ENCODE data around the gene DLD. TPM values are rescaled to one million over a fixed set of nuclear protein-coding genes. Genes with fewer than 3 reads are reported as not detected.

Gene DLD
- total and polyA plus RNA-seq, 2 of the 13 experiments (the other 11 are each of a cell fraction or from before 2014, with no cell fraction given), result 56.8 to 95.2 TPM

- no peak overlapping the region for H3K4me2 ChIP-seq (ENCODE audit: low read depth, low read length)
- in situ Hi-C loops (cut with HindIII; ENCODE audit: extremely low pct_ligation_motif_present, low pct_unique_long_range_greater_than_20kb), result no loop called here
- TF ChIP-seq MZF1 (CRISPR knock-in tag; IDR thresholded peaks at IDR 0.05; ENCODE audit: borderline replicate concordance) (no peak), RBM22 (optimal IDR thresholded peaks at IDR 0.05; ENCODE audit: low read length) (peak; percentile 47)
- no peak overlapping the region for H2AFZ ChIP-seq (ENCODE audit: low read length)
- no peaks in the 10 kb centered on the region for H3K9me3 ChIP-seq (ENCODE audit: low read length)
- BruUV-seq (replicated peaks), result no TSS peak
- H4K20me1 ChIP-seq (ENCODE audit: insufficient read depth, low read length), result no peaks in the 10 kb centered on the region
- ChIA-PET CTCF (ENCODE audit: low intra/inter-chr PET ratio, low total read pairs) (no interaction called here), POLR2A (no interaction called here)
- peaks cover 17 to 60% of the 10 kb centered on the region in 2 experiments for H3K36me3 ChIP-seq (replicated peaks in 1 of 2; ENCODE audit: control insufficient read depth in 1 of 2, insufficient read depth in 2 of 2, low read length in 2 of 2)
- no peak overlapping the region for H3K4me3 ChIP-seq (replicated peaks in 1 of 3; ENCODE audit: insufficient read depth in 1 of 3, low read depth in 2 of 3, low read length in 3 of 3)
- H3K27ac ChIP-seq (ENCODE audit: extremely low read length, insufficient read depth, low read length), result no peak overlapping the region
- no peaks in the 10 kb centered on the region for H3K79me2 ChIP-seq (ENCODE audit: insufficient read depth, low read length)
- no peak for ATAC-seq
- no peak overlapping the region for H3K9ac ChIP-seq (ENCODE audit: insufficient read depth, low read depth, low read length)
- WGBS (ENCODE audit: low lambda C conversion rate), result 100% methylated on average over 4 of the region's 4 CpGs
- FAIRE-seq, result no peak
- no peak for DNase-seq (ENCODE audit: low spot score)
- intact Hi-C loops (cut with micrococcal nuclease; ENCODE audit: unreplicated experiment), result no loop called here
- H3K27me3 ChIP-seq (ENCODE audit: control insufficient read depth in 1 of 2, insufficient read depth in 2 of 2, low read length in 2 of 2), result no peaks in the 10 kb centered on the region
- H3K4me1 ChIP-seq (ENCODE audit: insufficient read depth, low read length), result no peaks in the 10 kb centered on the region
These were observed 50.0 kb downstream of the DLD start for GRCh38 chr7:107940951-107941350.

GRCh38 chr7:107943018-107943417 lies 52.0 kb downstream of the DLD start:
- Histone ChIP-seq H4K20me1 (ENCODE audit: insufficient read depth, low read length) (no peaks in the 10 kb centered on the region), H3K4me2 (ENCODE audit: low read depth, low read length) (no peak overlapping the region), H3K27me3 (ENCODE audit: control insufficient read depth in 1 of 2, insufficient read depth in 2 of 2, low read length in 2 of 2) (no peaks in the 10 kb centered on the region), H3K9me3 (ENCODE audit: low read length) (no peaks in the 10 kb centered on the region), H3K4me3 (replicated peaks in 1 of 3; ENCODE audit: insufficient read depth in 1 of 3, low read depth in 2 of 3, low read length in 3 of 3) (no peak overlapping the region), H3K4me1 (ENCODE audit: insufficient read depth, low read length) (peaks cover 1% of the 10 kb centered on the region; the same call in 1 of the 2 replicates), H3K9ac (ENCODE audit: insufficient read depth, low read depth, low read length) (no peak overlapping the region), H3K79me2 (ENCODE audit: insufficient read depth, low read length) (no peaks in the 10 kb centered on the region), H2AFZ (ENCODE audit: low read length) (no peak overlapping the region), H3K27ac (ENCODE audit: extremely low read length, insufficient read depth, low read length) (no peak overlapping the region), H3K36me3 (replicated peaks in 1 of 2; ENCODE audit: control insufficient read depth in 1 of 2, insufficient read depth in 2 of 2, low read length in 2 of 2) (peaks cover 24 to 65% of the 10 kb centered on the region in 2 experiments)
- ChIA-PET POLR2A (no interaction called here), CTCF (ENCODE audit: low intra/inter-chr PET ratio, low total read pairs) (no interaction called here)
- ATAC-seq (no peak), DNase-seq (ENCODE audit: low spot score) (no peak), FAIRE-seq (no peak)
- TF ChIP-seq MAFK (conservative IDR thresholded peaks at IDR 0.05 in 1 of 2, IDR thresholded peaks at IDR 0.05 in 1 of 2; ENCODE audit: low read length in 2 of 2), result peak; percentile 43 to 75; a peak in 2 of 4 replicates
- no peak for TF ChIP-seq RELA (CRISPR knock-in tag; IDR thresholded peaks at IDR 0.05)
- TF ChIP-seq MAFF (IDR thresholded peaks at IDR 0.05; ENCODE audit: low read depth, low read length), result peak; percentile 62; the same call in 1 of the 2 replicates
- no TSS peak for BruUV-seq (replicated peaks)
- intact Hi-C loops (cut with micrococcal nuclease; ENCODE audit: unreplicated experiment), result no loop called here
- 95% methylated on average over 4 of the region's 4 CpGs for WGBS (ENCODE audit: low lambda C conversion rate)
- in situ Hi-C loops (cut with HindIII; ENCODE audit: extremely low pct_ligation_motif_present, low pct_unique_long_range_greater_than_20kb), result no loop called here

Measured in HepG2 (cell line).